ENCODE measurements around the gene PPFIBP1.
A peak's percentile ranks its signal among the peaks of the same experiment; 100 is the strongest.

PPFIBP1 gene

DNA sequence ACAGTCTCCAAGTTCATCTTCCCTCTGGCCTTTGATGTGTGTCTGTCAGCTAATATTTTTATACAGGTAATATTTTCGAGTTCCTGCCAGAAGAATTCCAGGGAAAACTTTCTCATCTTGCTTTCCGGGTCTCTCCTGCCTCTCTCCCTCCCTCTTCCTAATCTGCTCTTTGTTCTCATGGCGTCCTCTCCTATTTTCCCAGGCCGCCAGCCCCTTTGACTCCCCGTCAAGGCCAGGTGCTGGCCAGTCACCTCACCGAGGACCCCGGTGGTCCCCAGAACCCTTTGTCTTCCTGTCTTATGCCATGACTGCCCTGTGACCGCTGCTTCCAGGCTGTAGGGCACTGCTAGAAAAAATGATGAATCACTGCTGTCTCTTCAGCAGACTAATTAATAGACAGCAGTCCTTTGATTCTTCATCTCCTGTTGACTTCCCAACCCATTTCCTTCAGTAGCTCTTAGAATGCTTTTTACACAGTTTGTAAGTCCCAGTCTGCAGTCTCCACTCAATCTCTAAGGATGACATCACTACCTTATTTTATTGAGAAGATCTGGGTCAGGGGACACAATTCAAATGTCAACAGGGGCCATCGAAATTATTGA is 40.7 kb downstream of the PPFIBP1 start:
- no peak overlapping the region for H3K23ac ChIP-seq (ENCODE audit: low read length in 2 of 2)
- H2AFZ ChIP-seq (ENCODE audit: low read depth, low read length), result no peak overlapping the region
- 72% methylated on average over 9 of the region's 9 CpGs for WGBS
- no peak overlapping the region for H2AK5ac ChIP-seq (ENCODE audit: low read length, severe bottlenecking)
- H3K27ac ChIP-seq (ENCODE audit: low read length, poor library complexity, severe bottlenecking), result no peak overlapping the region
- H2BK5ac ChIP-seq (ENCODE audit: low read depth, low read length, poor library complexity, severe bottlenecking), result no peak overlapping the region
- no peak overlapping the region for H2BK12ac ChIP-seq (ENCODE audit: low read length in 2 of 2)
- H2BK120ac ChIP-seq (ENCODE audit: low read depth, low read length), result no peak overlapping the region
- no peaks in the 10 kb centered on the region for H3K9me3 ChIP-seq (ENCODE audit: control insufficient read depth, low read length)
- peaks cover 0 to 10% of the 10 kb centered on the region in 2 experiments for H3K36me3 ChIP-seq (ENCODE audit: control insufficient read depth in 1 of 2, insufficient read depth in 2 of 2, low read depth in 1 of 2, low read length in 2 of 2)
- peak; percentile 43 for DNase-seq
- H3K18ac ChIP-seq (ENCODE audit: low read depth in 1 of 2, low read length in 2 of 2), result peak overlapping the region; percentile 54 to 78
- peak overlapping the region in 1 of 2 experiments; percentile 28 for H3K14ac ChIP-seq (ENCODE audit: low read length in 2 of 2)
- no peaks in the 10 kb centered on the region for H3K27me3 ChIP-seq (ENCODE audit: control insufficient read depth in 1 of 2, insufficient read depth in 1 of 2, low read length in 2 of 2)
- no peak overlapping the region for H4K91ac ChIP-seq (ENCODE audit: low read length)
- H3K4me3 ChIP-seq (ENCODE audit: insufficient read depth in 1 of 2, low read depth in 1 of 2, low read length in 2 of 2), result no peak overlapping the region
- no peak overlapping the region for H3K4me2 ChIP-seq (ENCODE audit: low read length, poor library complexity, severe bottlenecking)
- no peak overlapping the region for H4K8ac ChIP-seq (ENCODE audit: low read length)
- H3K4ac ChIP-seq (ENCODE audit: low read depth in 1 of 2, low read length in 2 of 2), result peak overlapping the region in 1 of 2 experiments; percentile 82
- no peak overlapping the region for H3K9ac ChIP-seq (ENCODE audit: low read length)
- peaks cover 19% of the 10 kb centered on the region for H3K79me1 ChIP-seq (replicated peaks; ENCODE audit: low read length, poor library complexity, severe bottlenecking)
- no peak overlapping the region for H2BK15ac ChIP-seq (ENCODE audit: low read depth, poor library complexity, severe bottlenecking)
- H3K4me1 ChIP-seq (ENCODE audit: control insufficient read depth, insufficient read depth, low read depth, low read length), result peaks cover 6% of the 10 kb centered on the region

DNA sequence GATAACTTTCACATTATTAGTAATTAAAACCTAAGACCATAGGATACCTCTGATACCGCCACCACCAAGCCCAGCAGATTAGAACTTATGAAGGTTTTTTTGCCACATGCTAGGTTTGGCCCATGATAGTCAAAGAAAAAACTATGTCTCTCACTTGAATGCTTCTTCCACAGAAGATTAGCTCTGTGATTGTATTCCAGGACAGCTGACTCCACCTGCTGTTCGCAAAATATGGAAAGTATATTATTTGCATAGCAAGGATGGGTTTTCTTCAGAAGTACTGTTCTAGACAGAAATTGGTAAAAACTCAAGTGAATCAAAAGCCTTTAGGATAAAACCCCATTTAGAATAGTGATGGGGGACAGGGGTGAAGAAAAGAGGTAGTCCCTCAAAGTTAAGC is 42.2 kb downstream of the PPFIBP1 start:
- peaks cover 6% of the 10 kb centered on the region for H3K4me1 ChIP-seq (ENCODE audit: control insufficient read depth, insufficient read depth, low read depth, low read length)
- no peak overlapping the region for H2BK12ac ChIP-seq (ENCODE audit: low read length in 2 of 2)
- H3K27me3 ChIP-seq (ENCODE audit: control insufficient read depth in 1 of 2, insufficient read depth in 1 of 2, low read length in 2 of 2), result no peaks in the 10 kb centered on the region
- no peak overlapping the region for H3K4me2 ChIP-seq (ENCODE audit: low read length, poor library complexity, severe bottlenecking)
- no peak overlapping the region for H2BK15ac ChIP-seq (ENCODE audit: low read depth, poor library complexity, severe bottlenecking)
- no peak overlapping the region for H3K27ac ChIP-seq (ENCODE audit: low read length, poor library complexity, severe bottlenecking)
- no peaks in the 10 kb centered on the region for H3K9me3 ChIP-seq (ENCODE audit: control insufficient read depth, low read length)
- H2BK120ac ChIP-seq (ENCODE audit: low read depth, low read length), result no peak overlapping the region
- WGBS, result 100% methylated on average over 2 of the region's 2 CpGs
- no peak overlapping the region for H3K9ac ChIP-seq (ENCODE audit: low read length)
- no peak overlapping the region for H3K14ac ChIP-seq (ENCODE audit: low read length in 2 of 2)
- DNase-seq, result no peak
- no peak overlapping the region for H2AK5ac ChIP-seq (ENCODE audit: low read length, severe bottlenecking)
- no peak overlapping the region for H3K23ac ChIP-seq (ENCODE audit: low read length in 2 of 2)
- H2AFZ ChIP-seq (ENCODE audit: low read depth, low read length), result no peak overlapping the region
- no peak overlapping the region for H3K4ac ChIP-seq (ENCODE audit: low read depth in 1 of 2, low read length in 2 of 2)
- H3K36me3 ChIP-seq (ENCODE audit: control insufficient read depth in 1 of 2, insufficient read depth in 2 of 2, low read depth in 1 of 2, low read length in 2 of 2), result peaks cover 0 to 9% of the 10 kb centered on the region in 2 experiments
- H3K18ac ChIP-seq (ENCODE audit: low read depth in 1 of 2, low read length in 2 of 2), result no peak overlapping the region
- no peak overlapping the region for H2BK5ac ChIP-seq (ENCODE audit: low read depth, low read length, poor library complexity, severe bottlenecking)
- peaks cover 16% of the 10 kb centered on the region for H3K79me1 ChIP-seq (replicated peaks; ENCODE audit: low read length, poor library complexity, severe bottlenecking)
- H3K4me3 ChIP-seq (ENCODE audit: insufficient read depth in 1 of 2, low read depth in 1 of 2, low read length in 2 of 2), result no peak overlapping the region
- no peak overlapping the region for H4K91ac ChIP-seq (ENCODE audit: low read length)
- H4K8ac ChIP-seq (ENCODE audit: low read length), result no peak overlapping the region

- H3K14ac ChIP-seq (ENCODE audit: low read length in 2 of 2), result no peak overlapping the region
- no peak for DNase-seq
- H3K9me3 ChIP-seq (ENCODE audit: control insufficient read depth, low read length), result no peaks in the 10 kb centered on the region
- H2AFZ ChIP-seq (ENCODE audit: low read depth, low read length), result no peak overlapping the region
- no peak overlapping the region for H2BK12ac ChIP-seq (ENCODE audit: low read length in 2 of 2)
- H3K9ac ChIP-seq (ENCODE audit: low read length), result no peak overlapping the region
- H3K4me2 ChIP-seq (ENCODE audit: low read length, poor library complexity, severe bottlenecking), result no peak overlapping the region
- WGBS, result 90% methylated on average over 1 of the region's 2 CpGs
- no peak overlapping the region for H3K18ac ChIP-seq (ENCODE audit: low read depth in 1 of 2, low read length in 2 of 2)
- no peak overlapping the region for H3K23ac ChIP-seq (ENCODE audit: low read length in 2 of 2)
- peaks cover 0 to 9% of the 10 kb centered on the region in 2 experiments for H3K36me3 ChIP-seq (ENCODE audit: control insufficient read depth in 1 of 2, insufficient read depth in 2 of 2, low read depth in 1 of 2, low read length in 2 of 2)
- no peak overlapping the region for H3K4ac ChIP-seq (ENCODE audit: low read depth in 1 of 2, low read length in 2 of 2)
- H3K4me1 ChIP-seq (ENCODE audit: control insufficient read depth, insufficient read depth, low read depth, low read length), result peaks cover 4% of the 10 kb centered on the region
- no peak overlapping the region for H4K8ac ChIP-seq (ENCODE audit: low read length)
- peaks cover 15% of the 10 kb centered on the region for H3K79me1 ChIP-seq (replicated peaks; ENCODE audit: low read length, poor library complexity, severe bottlenecking)
- H3K4me3 ChIP-seq (ENCODE audit: insufficient read depth in 1 of 2, low read depth in 1 of 2, low read length in 2 of 2), result no peak overlapping the region
- H2BK120ac ChIP-seq (ENCODE audit: low read depth, low read length), result no peak overlapping the region
- H2BK5ac ChIP-seq (ENCODE audit: low read depth, low read length, poor library complexity, severe bottlenecking), result no peak overlapping the region
- no peak overlapping the region for H4K91ac ChIP-seq (ENCODE audit: low read length)
- H3K27ac ChIP-seq (ENCODE audit: low read length, poor library complexity, severe bottlenecking), result no peak overlapping the region
- H2AK5ac ChIP-seq (ENCODE audit: low read length, severe bottlenecking), result no peak overlapping the region
- no peak overlapping the region for H2BK15ac ChIP-seq (ENCODE audit: low read depth, poor library complexity, severe bottlenecking)
- no peaks in the 10 kb centered on the region for H3K27me3 ChIP-seq (ENCODE audit: control insufficient read depth in 1 of 2, insufficient read depth in 1 of 2, low read length in 2 of 2)
Observed at GRCh38 chr12:27566626-27567025, 42.6 kb downstream of the PPFIBP1 start.

DNA sequence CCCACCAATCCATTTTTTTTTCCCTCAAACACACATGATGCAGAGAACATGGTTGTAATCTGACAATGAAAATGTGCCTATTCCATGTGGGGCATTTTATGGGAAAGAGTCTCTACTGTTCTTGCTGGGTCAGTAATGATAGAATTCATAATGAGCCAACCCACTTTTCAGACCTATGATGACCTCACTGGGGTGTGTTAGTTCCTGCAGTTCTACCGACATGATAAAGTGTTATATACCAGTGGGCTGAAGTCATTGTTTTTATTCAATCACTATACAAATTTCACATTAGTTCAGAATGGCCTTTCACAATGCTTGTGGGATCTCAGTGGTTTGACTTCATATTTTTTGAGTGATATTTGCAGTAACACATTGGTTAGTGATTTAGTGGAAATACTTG is 47.5 kb downstream of the PPFIBP1 start:
- no peak overlapping the region for H3K14ac ChIP-seq (ENCODE audit: low read length in 2 of 2)
- H3K18ac ChIP-seq (ENCODE audit: low read depth in 1 of 2, low read length in 2 of 2), result no peak overlapping the region
- H3K27ac ChIP-seq (ENCODE audit: low read length, poor library complexity, severe bottlenecking), result peak overlapping the region; percentile 49
- no peak overlapping the region for H2BK15ac ChIP-seq (ENCODE audit: low read depth, poor library complexity, severe bottlenecking)
- H3K9ac ChIP-seq (ENCODE audit: low read length), result peak overlapping the region; percentile 84
- H4K91ac ChIP-seq (ENCODE audit: low read length), result no peak overlapping the region
- H3K27me3 ChIP-seq (ENCODE audit: control insufficient read depth in 1 of 2, insufficient read depth in 1 of 2, low read length in 2 of 2), result no peaks in the 10 kb centered on the region
- H3K4ac ChIP-seq (ENCODE audit: low read depth in 1 of 2, low read length in 2 of 2), result no peak overlapping the region
- no peak overlapping the region for H2BK5ac ChIP-seq (ENCODE audit: low read depth, low read length, poor library complexity, severe bottlenecking)
- H2BK12ac ChIP-seq (ENCODE audit: low read length in 2 of 2), result no peak overlapping the region
- no peak overlapping the region for H3K23ac ChIP-seq (ENCODE audit: low read length in 2 of 2)
- no CpG with 5 or more reads among the region's 1 CpG for WGBS
- H2AK5ac ChIP-seq (ENCODE audit: low read length, severe bottlenecking), result no peak overlapping the region
- H3K4me1 ChIP-seq (ENCODE audit: control insufficient read depth, insufficient read depth, low read depth, low read length), result peaks cover 3% of the 10 kb centered on the region
- peak; percentile 68 for DNase-seq
- H2AFZ ChIP-seq (ENCODE audit: low read depth, low read length), result no peak overlapping the region
- H3K9me3 ChIP-seq (ENCODE audit: control insufficient read depth, low read length), result no peaks in the 10 kb centered on the region
- H3K79me1 ChIP-seq (replicated peaks; ENCODE audit: low read length, poor library complexity, severe bottlenecking), result peaks cover 6% of the 10 kb centered on the region
- no peak overlapping the region for H2BK120ac ChIP-seq (ENCODE audit: low read depth, low read length)
- H3K4me2 ChIP-seq (ENCODE audit: low read length, poor library complexity, severe bottlenecking), result no peak overlapping the region
- no peak overlapping the region for H3K4me3 ChIP-seq (ENCODE audit: insufficient read depth in 1 of 2, low read depth in 1 of 2, low read length in 2 of 2)
- H4K8ac ChIP-seq (ENCODE audit: low read length), result no peak overlapping the region
- H3K36me3 ChIP-seq (ENCODE audit: control insufficient read depth in 1 of 2, insufficient read depth in 2 of 2, low read depth in 1 of 2, low read length in 2 of 2), result peaks cover 0 to 11% of the 10 kb centered on the region in 2 experiments
